GM19438 (cell line): Measurements from ENCODE around the gene GOLGA1.
"Not testable (repeated sequence)": the region's sequence is repeated elsewhere in the genome, so short reads cannot be mapped to it uniquely, and the experiment has no call there.

ENCODE experiments used
- ATAC-seq: cut with Tn5 transposase; IDR thresholded peaks from one replicate; pipeline ENCODE4 v1.9.1; 2021; ENCODE audit warnings: low read depth; ENCODE audit not compliant: unreplicated experiment

The GOLGA1 gene

DNA sequence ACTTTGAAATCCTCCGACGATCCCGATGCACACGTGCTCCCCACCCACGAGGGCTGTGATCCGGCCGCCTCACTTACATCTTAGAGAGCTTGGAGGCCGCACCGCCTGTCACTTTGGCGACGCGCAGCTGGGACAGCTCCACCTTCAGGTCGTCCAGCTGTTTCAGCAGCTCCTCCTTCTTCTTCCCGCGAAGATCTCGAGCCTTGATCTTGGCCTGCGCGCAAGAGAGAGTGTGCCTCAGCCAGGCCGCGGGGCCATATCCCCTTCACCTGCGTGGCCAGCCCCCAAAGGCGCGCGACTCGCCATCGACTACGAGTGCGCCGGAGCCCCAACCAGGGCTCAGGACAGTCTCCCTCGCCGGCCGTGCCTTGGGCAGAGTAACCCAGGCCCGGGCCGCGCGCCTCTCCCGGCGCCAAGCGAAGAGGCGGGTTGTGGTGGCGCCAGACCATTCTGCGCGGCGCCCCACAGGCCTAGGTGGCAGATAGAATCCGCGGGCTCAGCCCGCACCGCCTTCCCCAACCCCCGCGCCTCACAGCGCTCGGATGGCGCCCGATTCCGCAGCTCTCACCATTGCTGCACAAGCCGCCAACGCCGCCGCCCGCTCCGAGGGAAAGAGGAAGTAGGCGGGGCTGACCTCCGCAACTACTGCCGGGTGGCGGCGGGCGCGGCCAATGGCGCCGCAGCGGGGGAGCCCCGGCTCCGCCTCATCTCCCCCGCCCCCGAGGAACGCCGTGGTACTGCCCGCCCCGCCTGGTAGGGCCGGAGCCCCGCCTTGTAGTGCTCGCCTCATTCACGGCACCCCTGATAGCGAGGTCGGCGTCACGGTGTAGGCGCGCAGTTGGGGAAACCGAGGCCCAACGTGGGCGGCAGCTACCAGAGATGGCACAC is 79.3 kb downstream of the GOLGA1 start, which contains the start of the genes ARPC5L and RPL35:
Gene ARPC5L (plus strand): TSS at position 789 of the 888 bp plus-strand sequence. CDS start 7,161 bp downstream, outside the sequence.
Gene RPL35 (minus strand): TSS at position 616 of the 888 bp plus-strand sequence. CDS start 45 bp downstream, at position 571.
- ATAC-seq: peak; percentile 83

DNA sequence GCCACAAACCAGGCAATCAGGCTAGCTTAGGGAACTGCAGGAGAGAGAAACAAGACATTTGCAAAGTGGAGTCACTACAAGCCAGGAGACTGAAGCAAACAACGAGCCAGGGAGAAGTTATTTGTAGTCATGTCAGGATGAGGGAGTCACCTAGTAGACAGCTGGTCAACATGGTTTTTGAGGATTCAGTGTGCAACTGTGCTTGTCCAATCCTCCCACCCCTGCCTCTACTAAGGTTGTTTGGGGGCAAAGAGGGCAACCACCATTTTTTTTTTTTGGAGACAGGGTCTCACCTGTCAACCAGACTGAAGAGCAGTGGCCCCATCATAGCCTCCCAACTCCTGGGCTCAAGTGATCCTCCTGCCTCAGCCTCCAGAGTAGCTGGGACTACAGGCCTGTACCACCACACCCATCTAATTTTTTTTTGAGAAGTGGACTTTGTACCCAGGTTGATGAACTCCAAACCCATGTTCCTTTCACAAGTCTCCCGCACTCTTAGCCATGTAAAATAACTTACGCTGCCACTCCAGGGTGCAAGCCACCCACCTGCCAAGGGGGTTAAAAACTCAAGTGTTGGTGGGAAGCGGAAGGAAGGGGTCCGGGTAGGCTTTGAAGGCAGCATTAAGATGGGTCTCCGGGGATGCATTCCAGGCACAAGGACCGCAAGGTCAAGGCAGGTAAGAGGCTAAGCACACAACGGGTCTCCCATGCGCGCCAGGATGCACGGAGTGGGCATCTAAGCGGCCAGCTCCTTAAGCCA is 80.1 kb downstream of the GOLGA1 start:
- no peak for ATAC-seq

DNA sequence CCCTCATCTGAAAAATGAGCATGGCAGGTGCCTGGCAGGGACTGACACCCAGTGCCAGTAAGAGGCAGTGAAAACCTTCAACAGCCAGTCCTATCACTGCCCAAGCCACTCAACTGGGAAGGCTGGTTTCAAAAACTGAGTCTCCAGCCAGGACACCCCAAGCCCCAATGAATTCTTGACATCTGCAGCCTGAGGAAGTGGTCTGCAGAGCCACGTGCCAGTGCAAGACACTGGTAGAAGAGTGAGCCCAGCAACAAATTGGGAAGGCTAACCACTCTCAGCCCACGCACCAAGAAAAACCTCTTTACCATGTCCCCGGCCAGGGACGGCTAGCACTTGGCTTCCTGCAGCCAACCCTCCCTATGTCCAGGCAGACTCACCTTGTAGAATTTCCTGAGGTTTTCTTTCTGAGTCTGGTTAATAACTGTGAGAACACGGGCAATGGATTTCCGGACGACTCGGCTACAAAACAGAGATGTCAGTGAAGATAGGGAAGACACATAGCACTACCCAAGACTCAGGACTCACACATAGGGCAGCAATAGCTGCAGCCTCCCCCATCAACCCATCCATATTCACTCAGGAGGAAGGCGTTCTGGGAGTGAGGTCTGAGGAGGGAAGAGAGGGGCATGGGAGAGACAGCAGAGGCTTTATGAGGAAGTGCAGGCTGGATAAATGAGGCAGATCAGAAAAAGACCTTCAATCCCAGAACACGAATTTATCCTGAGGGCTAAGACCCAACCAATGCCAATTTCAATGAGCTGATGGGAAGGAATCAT is 80.9 kb downstream of the GOLGA1 start:
- no peak for ATAC-seq

DNA sequence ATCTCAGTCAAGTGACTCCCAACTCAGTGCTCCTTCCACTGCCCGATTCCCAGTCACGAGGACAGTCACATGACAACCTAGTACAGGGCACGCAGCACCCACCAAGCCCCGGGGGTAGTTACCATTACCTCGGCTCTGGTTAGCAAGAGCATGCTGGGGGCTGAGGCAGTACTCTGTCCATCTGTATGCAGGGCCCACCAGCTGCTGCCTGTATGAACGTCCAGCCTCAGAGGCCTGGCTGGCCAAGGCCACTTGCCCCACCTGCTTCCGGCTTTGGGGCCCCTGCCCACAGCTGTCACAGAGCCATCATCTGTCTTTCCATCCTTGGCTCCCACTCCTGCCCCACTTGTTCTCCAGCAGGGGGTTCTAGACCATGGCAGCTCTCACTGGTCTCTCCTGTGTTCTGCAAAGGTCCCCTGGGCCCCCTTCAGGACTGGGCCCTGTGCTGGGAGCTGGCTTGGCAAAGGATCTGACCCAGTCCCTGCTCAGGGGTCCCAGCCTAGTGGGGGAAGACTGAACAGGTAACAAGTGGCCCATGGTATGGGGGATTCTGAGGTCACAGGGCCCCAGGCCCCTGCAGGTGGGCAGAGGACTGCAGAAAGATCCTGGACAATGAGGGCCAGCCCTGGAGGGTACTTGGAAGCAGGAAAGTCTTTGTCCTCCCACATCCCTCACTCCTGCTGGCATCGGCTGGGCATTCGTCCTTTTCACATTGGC is 82.4 kb downstream of the GOLGA1 start:
- no peak for ATAC-seq

DNA sequence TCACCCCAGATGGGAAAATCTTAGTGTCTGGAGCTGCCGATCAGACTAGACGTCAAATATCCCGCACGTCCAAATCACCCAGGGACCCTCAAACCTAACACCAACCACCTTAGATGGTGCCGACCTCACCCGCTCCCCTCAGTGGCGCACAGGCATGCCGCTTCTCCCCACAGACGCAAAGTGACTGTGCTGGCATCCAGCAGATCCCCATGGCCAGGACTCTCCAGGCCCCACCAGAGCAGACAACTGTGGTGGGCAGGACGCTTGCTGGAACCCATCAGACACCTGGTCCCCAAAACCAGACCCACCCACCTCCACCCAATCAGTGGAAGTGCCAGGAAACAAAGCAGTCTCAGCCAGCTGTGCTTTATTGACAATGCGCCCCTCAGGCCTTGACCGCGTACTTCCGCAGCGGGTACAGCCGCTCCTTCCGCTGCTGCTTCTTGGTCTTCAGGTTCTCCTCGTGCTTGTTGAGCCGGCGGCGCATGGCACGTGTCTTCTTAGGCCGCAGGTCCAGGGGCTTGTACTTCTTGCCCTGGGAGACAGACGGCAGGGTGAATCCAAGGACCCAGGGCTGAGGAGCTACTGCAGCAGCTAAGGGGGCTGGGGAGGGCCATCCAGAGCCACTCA is 83.2 kb downstream of the GOLGA1 start:
- no peak for ATAC-seq

DNA sequence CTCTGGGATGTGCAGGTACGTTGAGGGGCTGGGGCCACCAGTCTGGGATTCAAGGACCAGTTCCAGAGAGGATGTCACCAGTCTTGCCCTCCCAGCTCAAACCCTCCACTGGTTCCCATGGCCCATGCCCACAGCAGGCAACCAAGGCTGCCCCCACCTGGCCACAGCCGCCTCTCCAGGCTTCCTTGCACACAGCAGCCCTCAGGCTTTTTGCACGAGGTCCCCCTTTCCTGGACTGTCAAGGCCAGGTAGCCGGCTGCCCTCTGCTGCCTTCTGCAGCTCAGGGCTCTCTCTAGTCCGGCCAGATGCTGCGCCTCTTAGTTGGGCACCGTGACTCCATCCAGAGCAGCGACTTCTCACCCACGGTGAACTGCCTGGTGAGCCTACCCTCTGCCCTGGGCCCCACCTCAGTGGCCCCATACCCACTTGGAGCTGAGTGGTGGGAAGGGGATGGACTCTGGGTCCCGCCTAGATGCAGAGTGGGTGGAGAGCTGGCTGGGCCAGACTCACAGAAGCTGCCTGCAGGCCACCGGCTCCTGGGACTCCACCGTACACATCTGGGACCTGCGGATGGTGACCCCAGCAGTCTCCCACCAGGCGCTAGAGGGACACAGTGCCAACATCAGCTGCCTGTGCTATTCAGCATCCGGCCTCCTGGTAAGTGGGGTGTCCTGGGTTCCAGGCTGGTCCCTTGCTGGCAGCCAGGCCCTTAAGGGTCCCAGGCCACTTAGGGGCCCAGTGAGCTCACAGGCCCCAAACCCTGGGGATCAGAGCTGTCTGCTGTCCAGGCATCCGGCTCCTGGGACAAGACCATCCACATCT is 84.7 kb downstream of the GOLGA1 start:
- no peak for ATAC-seq

DNA sequence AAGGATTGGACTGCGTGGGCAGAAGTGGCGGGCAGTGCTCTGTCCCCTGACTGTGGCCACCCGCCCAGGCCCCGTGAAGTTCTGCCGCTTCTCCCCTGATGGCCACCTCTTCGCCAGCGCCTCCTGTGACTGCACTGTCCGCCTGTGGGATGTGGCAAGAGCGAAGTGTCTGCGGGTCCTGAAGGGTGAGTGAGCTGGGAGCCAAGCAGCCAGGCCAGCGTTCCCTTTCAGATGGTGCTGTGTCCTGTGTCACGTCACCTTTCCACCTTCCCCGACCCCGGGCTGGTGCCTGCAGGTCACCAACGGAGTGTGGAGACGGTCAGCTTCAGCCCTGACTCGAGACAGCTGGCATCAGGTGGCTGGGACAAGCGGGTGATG is 85.3 kb downstream of the GOLGA1 start:
- ATAC-seq: no peak

DNA sequence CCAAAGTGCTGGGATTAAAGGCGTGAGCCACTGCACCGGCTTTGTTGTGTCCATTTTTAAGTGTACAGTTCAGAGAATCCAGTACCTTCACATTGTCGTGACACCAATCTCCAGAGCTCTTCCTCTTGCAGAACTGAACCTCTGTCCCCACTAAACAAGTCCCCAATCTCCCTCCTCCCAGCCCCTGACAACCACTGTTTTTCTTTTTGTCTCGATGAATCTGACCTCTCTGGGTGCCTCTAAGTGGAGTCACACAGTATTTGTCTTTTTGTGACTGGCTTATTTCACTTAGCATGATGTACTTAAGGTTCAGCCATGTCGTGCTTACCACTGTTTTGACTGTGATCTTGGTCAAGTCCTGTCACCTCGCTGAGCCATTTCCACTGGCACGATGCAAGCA is 86.1 kb downstream of the GOLGA1 start:
- ATAC-seq: no peak

DNA sequence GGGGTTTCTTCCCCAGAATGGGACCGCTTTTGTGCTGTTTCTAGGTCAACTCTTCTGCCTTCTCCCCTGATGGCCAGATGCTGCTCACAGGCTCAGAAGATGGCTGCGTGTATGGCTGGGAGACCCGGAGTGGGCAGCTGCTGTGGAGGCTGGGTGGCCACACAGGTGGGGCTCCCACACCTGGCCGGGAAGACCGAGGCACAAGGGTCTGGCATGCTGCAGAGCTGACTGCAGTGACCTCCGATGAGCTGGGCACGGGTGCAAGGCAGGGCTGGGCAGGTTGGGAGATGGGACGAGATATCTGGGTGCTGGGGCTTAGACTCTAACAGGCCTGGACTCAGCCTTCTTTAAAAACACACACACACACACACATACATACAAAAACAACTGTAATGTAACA is 86.7 kb downstream of the GOLGA1 start:
- ATAC-seq: no peak

DNA sequence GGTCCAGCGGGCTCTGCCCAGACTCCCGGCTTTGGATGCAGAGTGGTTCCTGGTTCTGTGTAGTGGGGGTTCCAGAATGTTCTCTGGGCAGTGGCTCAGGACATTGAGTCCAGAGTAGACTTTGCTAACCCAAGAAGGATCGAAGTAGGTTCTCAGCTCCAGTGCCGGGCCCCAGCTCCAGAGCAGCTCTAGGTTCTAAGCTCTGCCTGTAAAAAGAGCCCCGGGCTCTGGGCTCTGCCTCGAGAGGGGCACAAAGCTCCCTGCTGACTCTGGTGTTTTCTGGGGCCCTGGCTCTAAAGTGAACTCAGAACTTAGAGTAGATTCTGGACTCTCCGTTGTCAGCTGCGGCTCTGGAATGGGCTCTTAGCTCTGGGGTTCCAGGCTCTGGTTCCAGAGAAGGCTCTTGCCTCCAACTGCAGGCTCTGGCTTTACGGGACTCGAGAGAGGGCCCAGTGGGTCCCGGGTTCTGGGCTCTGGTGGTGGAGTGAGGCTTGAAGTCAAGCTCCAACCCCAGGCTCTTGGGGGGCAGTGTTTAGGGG is 87.2 kb downstream of the GOLGA1 start:
- ATAC-seq: no peak

DNA sequence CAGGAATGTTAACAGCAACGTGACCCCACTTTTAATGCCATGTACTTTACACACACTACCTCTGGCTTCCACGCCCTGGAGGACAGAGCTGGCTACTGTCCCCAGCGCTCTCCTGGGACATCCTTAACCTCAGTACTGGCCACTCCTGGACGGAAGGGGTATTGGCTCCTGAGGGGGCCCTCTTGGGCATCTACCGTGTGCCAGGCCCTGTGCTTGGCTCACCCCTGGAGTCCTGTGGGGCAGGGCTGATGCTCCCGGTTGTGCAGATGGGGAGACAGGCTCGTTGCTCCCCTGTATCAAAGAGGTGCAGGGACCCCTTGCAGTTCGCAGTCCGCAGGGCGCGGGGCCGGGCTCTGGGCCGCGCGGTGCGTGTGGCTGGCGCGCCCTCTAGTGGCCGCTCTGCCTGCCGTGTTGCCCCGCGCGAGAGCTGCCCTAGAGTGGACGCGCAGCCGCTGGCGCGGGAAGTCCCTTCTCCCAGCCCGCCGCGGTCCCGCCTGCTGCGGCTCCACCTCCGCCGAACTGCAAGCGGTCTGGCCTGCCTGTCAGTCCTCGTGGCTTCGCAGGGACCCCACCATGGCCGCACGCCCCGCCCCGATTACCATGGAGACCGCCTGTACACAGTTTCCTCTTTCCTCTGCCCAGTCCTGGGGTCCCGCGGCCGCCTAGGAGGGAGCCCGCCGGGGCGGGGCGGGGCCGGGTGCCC is 87.9 kb downstream of the GOLGA1 start, which contains the start of gene WDR38:
Gene WDR38 (plus strand): TSS at position 632 of the 703 bp plus-strand sequence. CDS start 72 bp downstream, outside the sequence.
- peak; percentile 61 for ATAC-seq

DNA sequence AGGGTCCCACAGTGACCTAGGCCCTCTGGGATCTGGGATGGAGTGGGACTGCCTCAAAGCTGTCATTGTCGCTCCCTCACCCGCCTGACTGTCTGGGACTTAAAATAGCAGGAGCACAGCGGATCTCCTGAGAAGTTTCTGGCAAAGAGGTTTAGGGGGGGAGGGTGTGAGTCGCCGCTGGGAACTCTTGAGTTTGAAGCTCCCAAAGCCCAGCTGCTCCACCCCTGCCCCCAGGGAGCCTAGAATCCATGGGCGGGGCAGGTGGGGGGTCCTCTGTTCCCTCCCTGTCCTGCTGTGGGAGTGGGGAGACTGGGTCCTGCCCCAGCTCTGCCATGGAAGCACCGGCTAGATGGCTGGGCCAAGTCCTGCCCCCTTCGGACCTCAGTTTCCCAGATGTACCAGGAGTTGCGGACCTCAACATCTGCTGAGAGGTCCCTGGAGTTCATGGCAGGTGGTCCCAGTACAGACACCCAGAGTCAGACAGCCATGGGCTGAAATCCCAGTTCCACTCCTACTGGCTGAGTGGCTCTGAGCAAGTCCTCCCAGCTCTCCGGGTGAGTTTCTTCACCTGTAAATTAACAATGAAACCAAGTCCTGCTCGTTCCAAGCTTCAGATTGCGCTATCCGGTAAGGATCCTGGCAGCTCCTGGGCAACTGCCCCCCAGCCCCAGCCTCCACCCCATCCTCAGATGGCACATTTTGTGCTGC is 88.6 kb downstream of the GOLGA1 start:
- no peak for ATAC-seq

DNA sequence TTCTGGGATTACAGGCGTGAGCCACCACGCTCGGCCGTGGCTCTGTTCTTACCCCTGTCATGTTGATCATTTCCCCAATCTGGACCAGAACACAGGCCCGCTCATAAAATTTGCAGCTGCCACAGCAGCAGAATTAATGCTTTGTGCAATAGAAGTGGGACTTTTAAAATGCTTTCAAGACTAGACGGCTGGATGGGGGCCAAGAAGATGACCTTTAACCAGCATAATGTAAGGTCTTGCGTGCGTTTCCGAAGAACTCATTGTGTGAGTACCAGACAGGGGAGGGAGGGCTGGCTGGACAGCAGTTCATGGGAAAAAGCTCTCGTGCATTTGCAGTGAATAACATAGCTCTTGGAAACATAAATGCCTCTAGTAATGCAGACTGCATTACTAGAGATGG is 91.1 kb downstream of the GOLGA1 start:
- no peak for ATAC-seq

DNA sequence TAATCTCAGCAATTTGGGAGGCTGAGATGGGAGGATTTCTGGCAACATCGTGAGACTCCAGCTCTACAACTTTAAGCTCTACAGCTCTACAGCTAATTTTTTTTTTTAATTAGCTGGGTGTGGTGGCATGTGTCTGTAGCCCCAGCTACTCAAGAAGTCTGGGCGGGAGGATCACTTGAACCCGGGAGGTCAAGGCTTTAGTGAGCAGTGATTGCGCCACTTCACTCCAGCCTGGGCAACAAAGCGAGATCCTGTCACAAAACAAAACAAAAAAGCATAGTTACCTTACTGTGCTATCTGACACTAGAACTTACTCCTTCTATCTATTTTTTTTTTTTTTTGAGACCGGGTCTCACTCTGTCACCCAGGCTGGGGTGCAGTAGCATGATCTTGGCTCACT is 93.9 kb downstream of the GOLGA1 start:
- ATAC-seq: no peak

DNA sequence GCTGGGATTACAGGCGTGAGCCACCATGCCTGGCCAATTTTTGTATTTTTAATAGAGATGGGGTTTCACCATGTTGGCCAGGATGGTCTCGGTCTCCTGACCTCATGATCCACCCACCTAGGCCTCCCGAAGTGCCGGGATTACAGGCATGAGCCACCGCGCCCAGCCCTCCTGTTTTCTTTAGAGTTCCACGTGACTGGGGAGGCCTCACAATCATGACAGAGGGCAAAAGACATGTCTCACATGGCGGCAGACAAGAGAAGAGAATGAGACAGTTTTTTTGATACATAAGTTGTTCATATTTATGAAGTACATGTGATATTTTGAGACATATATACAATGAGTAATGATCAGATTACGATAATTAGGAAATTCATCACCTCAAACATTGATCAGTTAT is 94.4 kb downstream of the GOLGA1 start:
- not testable (repeated sequence) for ATAC-seq

DNA sequence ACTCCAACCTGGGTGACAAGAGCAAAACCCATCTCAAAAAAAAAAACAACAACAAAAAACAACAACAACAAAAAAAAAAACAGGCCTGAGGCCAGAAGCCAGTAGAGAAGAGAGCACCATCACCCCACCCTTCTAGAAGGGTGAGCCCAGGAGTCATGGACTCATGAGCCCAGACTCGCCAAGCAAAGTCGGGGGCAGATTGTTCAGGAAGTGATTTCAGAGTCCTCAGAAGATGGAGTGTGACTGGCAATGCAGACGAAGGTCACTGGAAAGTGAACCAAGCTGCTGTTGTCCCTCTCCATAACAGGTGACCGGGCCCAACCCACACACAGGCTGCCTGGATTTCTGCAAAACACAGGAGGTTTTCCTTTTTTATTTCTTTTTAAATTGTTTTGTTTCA is 96.6 kb downstream of the GOLGA1 start:
- no peak for ATAC-seq

DNA sequence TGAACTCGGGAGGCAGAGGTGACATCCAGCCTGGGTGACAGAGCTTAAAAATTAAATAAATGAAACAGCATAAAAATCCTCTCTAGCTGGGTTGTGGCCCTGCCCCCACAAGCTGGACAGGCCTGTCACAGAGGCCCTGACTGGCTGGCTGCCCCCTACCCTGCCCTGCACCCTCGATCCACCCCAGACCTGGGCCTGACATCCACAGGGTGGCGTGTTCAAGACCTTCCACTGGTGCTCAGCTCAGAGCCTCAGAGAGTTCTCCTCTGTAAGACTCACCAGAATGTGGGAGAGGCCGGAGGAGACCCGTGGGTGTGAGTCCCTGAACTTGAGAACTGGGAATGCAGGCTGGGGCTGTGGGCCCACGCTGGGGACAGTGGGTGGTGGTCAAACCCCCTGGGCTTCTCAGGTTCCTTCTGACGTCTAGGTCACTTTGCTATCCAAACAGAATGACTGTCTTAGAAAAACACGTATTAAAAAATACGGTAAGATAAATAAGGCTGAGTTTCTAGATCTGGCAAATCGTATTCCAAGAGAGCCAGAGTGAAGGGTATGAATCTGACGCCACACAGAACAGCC is 97.3 kb downstream of the GOLGA1 start:
- ATAC-seq: no peak
